HAP-1 (cell line): Measurements from ENCODE around the gene DLX2.

Experiments used
- DNase-seq, 2 experiments: peaks; one replicate each; pipeline ENCODE4 v3.0.0-alpha.2; 2016 to 2020; ENCODE audit warnings: low spot score in 2 of 2
- H3K27me3 ChIP-seq: fragments of 250-450 bp; sonication (Bioruptor Pico); 2 replicates; pipeline ENCODE4 v1.5.1; 2020; ENCODE audit warnings: low read depth, mild to moderate bottlenecking, moderate library complexity
- H3K36me3 ChIP-seq: fragments of 250-450 bp; sonication (Bioruptor Pico); replicated peaks from 2 replicates; pipeline ENCODE4 v1.5.1; 2020; ENCODE audit warnings: mild to moderate bottlenecking
- H3K4me1 ChIP-seq: fragments of 250-450 bp; sonication (Bioruptor Pico); 2 replicates; pipeline ENCODE4 v1.5.1; 2020; ENCODE audit warnings: mild to moderate bottlenecking
- H3K4me3 ChIP-seq: fragments of 250-450 bp; sonication (Bioruptor Pico); 2 replicates; pipeline ENCODE4 v1.5.1; 2020; ENCODE audit warnings: mild to moderate bottlenecking, moderate library complexity
- H3K9me3 ChIP-seq: fragments of 250-450 bp; sonication (Bioruptor Pico); 2 replicates; pipeline ENCODE4 v1.5.1; 2020; ENCODE audit warnings: mild to moderate bottlenecking, moderate library complexity
- in situ Hi-C: fragments of 300-500 bp; cut with MboI; formaldehyde crosslinking; loops from 3 replicates; pipeline ENCODE4 v1.14.3; 2020; ENCODE audit warnings: low sequenced_read_pairs, inconsistent platforms, mixed read lengths

Gene DLX2

GRCh38 chr2:172094294-172095145, 8.2 kb downstream of the DLX2 start:
- H3K36me3 ChIP-seq: no peaks in the 10 kb centered on the region; the same call in 1 of the 2 replicates
- DNase-seq: peak; percentile 32 to 68
- H3K4me3 ChIP-seq: peak overlapping the region; percentile 37
- H3K27me3 ChIP-seq: no peaks in the 10 kb centered on the region
- peaks cover 21% of the 10 kb centered on the region for H3K4me1 ChIP-seq
- H3K9me3 ChIP-seq: no peaks in the 10 kb centered on the region
- in situ Hi-C loops: no loop called here

DNA sequence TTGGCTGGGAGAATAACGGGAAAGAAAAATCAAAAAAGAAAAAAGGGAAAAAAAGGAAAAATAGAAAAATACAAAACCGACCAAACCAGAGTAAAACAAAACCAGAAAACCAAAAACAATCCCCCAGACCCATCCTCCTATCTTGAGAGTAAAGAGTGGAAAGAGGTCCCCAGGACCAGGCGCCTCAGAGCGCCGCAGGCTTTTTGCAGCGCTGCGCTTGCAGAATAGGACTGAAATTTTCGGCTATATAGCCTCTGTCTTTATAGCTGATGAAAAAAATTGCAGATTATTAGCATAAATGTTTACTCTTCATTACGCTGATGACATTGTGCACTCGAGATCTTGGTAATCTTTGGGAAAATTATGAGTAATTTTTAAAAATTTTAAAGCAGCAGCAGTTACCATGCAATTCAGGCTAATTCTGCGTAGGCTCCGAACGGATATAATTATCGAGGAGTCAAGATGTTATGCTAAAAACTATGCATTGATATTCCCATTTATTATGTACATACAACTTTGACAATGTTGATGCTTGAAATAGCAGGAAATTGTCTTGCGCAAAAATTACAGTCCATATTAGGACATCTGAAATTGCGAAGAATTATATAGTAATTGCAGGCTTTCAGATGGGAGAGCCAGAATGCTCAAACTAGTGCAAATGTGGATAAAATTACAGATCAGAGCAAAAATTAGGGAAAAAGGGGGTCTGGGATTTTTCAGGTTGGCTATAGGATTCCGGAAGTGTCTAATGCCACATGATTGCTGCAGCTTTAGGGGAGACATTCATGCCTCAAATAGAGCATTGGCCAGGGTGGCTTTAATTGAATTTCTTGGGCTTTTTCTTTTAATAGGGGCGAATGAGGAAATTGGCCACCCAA, 9.0 kb downstream of the DLX2 start:
- H3K4me1 ChIP-seq: peaks cover 15% of the 10 kb centered on the region
- in situ Hi-C loops: no loop called here
- DNase-seq: no peak
- H3K9me3 ChIP-seq: no peaks in the 10 kb centered on the region
- H3K4me3 ChIP-seq: peak overlapping the region; percentile 4; the same call in 1 of the 2 replicates
- no peaks in the 10 kb centered on the region; the same call in 1 of the 2 replicates for H3K36me3 ChIP-seq
- H3K27me3 ChIP-seq: no peaks in the 10 kb centered on the region

- H3K4me1 ChIP-seq: peaks cover 15% of the 10 kb centered on the region
- no peaks in the 10 kb centered on the region for H3K9me3 ChIP-seq
- H3K36me3 ChIP-seq: peaks cover under 1% of the 10 kb centered on the region; the same call in 1 of the 2 replicates
- no peaks in the 10 kb centered on the region for H3K27me3 ChIP-seq
- DNase-seq: no peak
- in situ Hi-C loops: no loop called here
- H3K4me3 ChIP-seq: peak overlapping the region; percentile 4; the same call in 1 of the 2 replicates
Measured at GRCh38 chr2:172092716-172093415, 9.8 kb downstream of the DLX2 start.

- DNase-seq: no peak
- Histone ChIP-seq H3K4me1 (peaks cover 17% of the 10 kb centered on the region), H3K27me3 (no peaks in the 10 kb centered on the region), H3K9me3 (no peaks in the 10 kb centered on the region), H3K36me3 (peaks cover 9% of the 10 kb centered on the region; the same call in 1 of the 2 replicates), H3K4me3 (no peak overlapping the region)
- in situ Hi-C loops: no loop called here
Measured at GRCh38 chr2:172091761-172092566, 10.7 kb downstream of the DLX2 start.

- DNase-seq: no peak
- Histone ChIP-seq H3K9me3 (no peaks in the 10 kb centered on the region), H3K27me3 (no peaks in the 10 kb centered on the region), H3K4me3 (no peak overlapping the region), H3K36me3 (peaks cover 9% of the 10 kb centered on the region; the same call in 1 of the 2 replicates), H3K4me1 (peaks cover 26% of the 10 kb centered on the region)
- in situ Hi-C loops: no loop called here
Measured at GRCh38 chr2:172091000-172091641, 11.6 kb downstream of the DLX2 start.

GRCh38 chr2:172090044-172090961, 12.4 kb downstream of the DLX2 start:
- in situ Hi-C loops: no loop called here
- Histone ChIP-seq H3K27me3 (no peaks in the 10 kb centered on the region), H3K4me1 (peaks cover 22% of the 10 kb centered on the region), H3K36me3 (peaks cover 9% of the 10 kb centered on the region; the same call in 1 of the 2 replicates), H3K4me3 (no peak overlapping the region), H3K9me3 (no peaks in the 10 kb centered on the region)
- no peak for DNase-seq

DNA sequence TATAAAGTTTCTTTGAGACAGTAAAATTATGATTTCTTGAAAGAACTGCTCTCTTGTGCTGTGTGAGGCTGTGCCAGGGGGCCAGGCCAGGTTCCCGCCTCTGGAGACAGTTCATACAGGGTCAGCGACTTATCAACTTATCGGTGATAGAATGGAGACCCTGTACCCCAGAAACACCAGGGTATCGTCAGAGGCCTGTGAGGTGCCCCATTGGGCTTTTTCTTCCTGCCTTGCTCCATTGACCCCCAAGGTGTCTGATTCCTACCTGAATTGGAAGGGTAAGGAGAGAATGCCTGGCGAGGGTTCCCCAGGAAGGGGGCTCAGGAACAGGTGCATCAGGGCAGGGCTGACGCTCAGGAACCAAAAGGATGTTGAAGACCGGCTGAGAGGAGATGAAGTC, 13.1 kb downstream of the DLX2 start:
- H3K4me3 ChIP-seq: no peak overlapping the region
- in situ Hi-C loops: no loop called here
- no peaks in the 10 kb centered on the region for H3K27me3 ChIP-seq
- peaks cover 19% of the 10 kb centered on the region for H3K4me1 ChIP-seq
- H3K9me3 ChIP-seq: no peaks in the 10 kb centered on the region
- DNase-seq: no peak
- H3K36me3 ChIP-seq: peaks cover 9% of the 10 kb centered on the region; the same call in 1 of the 2 replicates

DNA sequence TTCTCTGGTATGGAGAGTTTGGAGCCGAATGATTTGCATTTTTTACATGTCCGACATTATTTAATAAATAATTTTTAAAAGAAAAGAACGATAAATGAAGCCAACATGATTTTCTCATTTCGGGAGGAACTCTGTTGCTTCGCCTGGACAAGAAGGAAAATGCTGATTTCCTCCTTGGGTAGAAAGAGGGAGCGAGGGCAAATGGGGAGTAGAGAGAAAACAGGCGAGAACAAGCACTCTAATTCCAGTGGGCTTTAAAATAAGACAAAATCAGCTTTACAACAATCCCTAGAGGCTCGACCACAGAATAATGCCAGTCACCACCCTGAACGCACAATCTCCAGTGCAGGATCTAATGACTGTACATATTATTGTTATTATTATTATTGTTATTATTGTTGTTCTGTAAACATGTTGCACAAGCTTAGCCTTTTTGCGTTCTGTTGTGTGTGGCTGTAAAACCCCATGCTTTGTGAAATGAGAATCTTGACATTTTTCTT, 13.6 kb downstream of the DLX2 start:
- no peak overlapping the region for H3K4me3 ChIP-seq

GRCh38 chr2:172088245-172089004, 14.3 kb downstream of the DLX2 start:
- DNase-seq: no peak
- Histone ChIP-seq H3K9me3 (no peaks in the 10 kb centered on the region), H3K4me1 (peaks cover 22% of the 10 kb centered on the region), H3K36me3 (peaks cover 9% of the 10 kb centered on the region; the same call in 1 of the 2 replicates), H3K27me3 (no peaks in the 10 kb centered on the region), H3K4me3 (no peak overlapping the region)
- in situ Hi-C loops: no loop called here

More for the DNA sequence above, 13.6 kb downstream of the DLX2 start:
- peaks cover 9% of the 10 kb centered on the region; the same call in 1 of the 2 replicates for H3K36me3 ChIP-seq
- H3K4me1 ChIP-seq: peaks cover 23% of the 10 kb centered on the region
- H3K27me3 ChIP-seq: no peaks in the 10 kb centered on the region
- DNase-seq: no peak
- no peaks in the 10 kb centered on the region for H3K9me3 ChIP-seq
- in situ Hi-C loops: no loop called here

DNA sequence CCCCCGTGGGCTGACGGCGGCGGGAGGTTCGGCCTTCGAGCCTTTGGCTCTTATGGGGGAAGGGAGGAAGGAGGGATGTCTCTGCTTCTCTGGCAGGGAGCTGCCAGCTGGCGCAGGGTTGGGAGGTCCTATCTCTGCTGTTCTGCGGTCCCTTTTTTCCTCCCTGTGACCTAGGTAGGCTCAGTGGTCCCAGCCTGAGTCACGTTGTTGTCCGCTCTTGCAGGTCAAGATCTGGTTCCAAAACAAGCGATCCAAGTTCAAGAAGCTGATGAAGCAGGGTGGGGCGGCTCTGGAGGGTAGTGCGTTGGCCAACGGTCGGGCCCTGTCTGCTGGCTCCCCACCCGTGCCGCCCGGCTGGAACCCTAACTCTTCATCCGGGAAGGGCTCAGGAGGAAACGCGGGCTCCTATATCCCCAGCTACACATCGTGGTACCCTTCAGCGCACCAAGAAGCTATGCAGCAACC, 14.9 kb downstream of the DLX2 start:
- in situ Hi-C loops: no loop called here
- H3K4me3 ChIP-seq: no peak overlapping the region
- no peaks in the 10 kb centered on the region for H3K27me3 ChIP-seq
- peaks cover 18% of the 10 kb centered on the region for H3K4me1 ChIP-seq
- DNase-seq: no peak
- no peaks in the 10 kb centered on the region for H3K9me3 ChIP-seq
- peaks cover 9% of the 10 kb centered on the region; the same call in 1 of the 2 replicates for H3K36me3 ChIP-seq
